ENCODE data around the gene MAN1C1.

Gene MAN1C1

GRCh38 chr1:25675729-25676476 is 59.3 kb downstream of the MAN1C1 start:
- in situ Hi-C loops (cut with HindIII; ENCODE audit: low sequenced_read_pairs): no loop called here

- in situ Hi-C loops (cut with HindIII; ENCODE audit: low sequenced_read_pairs): no loop called here
These were observed 59.9 kb downstream of the MAN1C1 start for GRCh38 chr1:25676488-25676887.

- in situ Hi-C loops (cut with HindIII; ENCODE audit: low sequenced_read_pairs): no loop called here
These were observed 60.7 kb downstream of the MAN1C1 start for GRCh38 chr1:25677193-25677773.

GRCh38 chr1:25679171-25679570 is 62.6 kb downstream of the MAN1C1 start:
- in situ Hi-C loops (cut with HindIII; ENCODE audit: low sequenced_read_pairs): no loop called here

GRCh38 chr1:25680701-25681100 is 64.1 kb downstream of the MAN1C1 start:
- in situ Hi-C loops (cut with HindIII; ENCODE audit: low sequenced_read_pairs): no loop called here

- in situ Hi-C loops (cut with HindIII; ENCODE audit: low sequenced_read_pairs): no loop called here
These were observed 65.5 kb downstream of the MAN1C1 start for GRCh38 chr1:25682059-25682601.

GRCh38 chr1:25683177-25683576 is 66.6 kb downstream of the MAN1C1 start:
- in situ Hi-C loops (cut with HindIII; ENCODE audit: low sequenced_read_pairs): no loop called here

GRCh38 chr1:25683731-25684130 is 67.1 kb downstream of the MAN1C1 start:
- in situ Hi-C loops (cut with HindIII; ENCODE audit: low sequenced_read_pairs): no loop called here

- in situ Hi-C loops (cut with HindIII; ENCODE audit: low sequenced_read_pairs): no loop called here
These were observed 67.8 kb downstream of the MAN1C1 start for GRCh38 chr1:25684216-25684965.

GRCh38 chr1:25685211-25685750 is 68.7 kb downstream of the MAN1C1 start:
- in situ Hi-C loops (cut with HindIII; ENCODE audit: low sequenced_read_pairs): no loop called here

GRCh38 chr1:25685938-25686665 is 69.5 kb downstream of the MAN1C1 start:
- in situ Hi-C loops (cut with HindIII; ENCODE audit: low sequenced_read_pairs): no loop called here

- in situ Hi-C loops (cut with HindIII; ENCODE audit: low sequenced_read_pairs): no loop called here
These were observed 70.8 kb downstream of the MAN1C1 start for GRCh38 chr1:25687221-25688017.

GRCh38 chr1:25688390-25689119 is 72.0 kb downstream of the MAN1C1 start:
- in situ Hi-C loops (cut with HindIII; ENCODE audit: low sequenced_read_pairs): no loop called here

- in situ Hi-C loops (cut with HindIII; ENCODE audit: low sequenced_read_pairs): no loop called here
These were observed 73.2 kb downstream of the MAN1C1 start for GRCh38 chr1:25689686-25690381.

GRCh38 chr1:25690396-25690956 is 73.9 kb downstream of the MAN1C1 start:
- in situ Hi-C loops (cut with HindIII; ENCODE audit: low sequenced_read_pairs): no loop called here

- in situ Hi-C loops (cut with HindIII; ENCODE audit: low sequenced_read_pairs): no loop called here
These were observed 74.6 kb downstream of the MAN1C1 start for GRCh38 chr1:25691211-25691610.

GRCh38 chr1:25692560-25692959 is 76.0 kb downstream of the MAN1C1 start:
- in situ Hi-C loops (cut with HindIII; ENCODE audit: low sequenced_read_pairs): no loop called here
